Right lobe of liver (tissue), 6 donors: ENCODE measurements around the gene PCNA. TPM values are rescaled to one million over a fixed set of nuclear protein-coding genes. Genes with fewer than 3 reads are reported as not detected.
A peak's percentile ranks its signal among the peaks of the same experiment; 100 is the strongest.

Experiments used
- ATAC-seq, 4 donors: fragments of 200-7000 bp; cut with Tn5 transposase; one replicate each; pipeline ENCODE4 v1.9.1; 2020; ENCODE audit warnings: mild to moderate bottlenecking in 4 of 4, moderate library complexity in 4 of 4
- DNase-seq, 3 donors: peaks; one replicate each; pipeline ENCODE4 v3.0.0-alpha.2; 2020
- H3K27ac ChIP-seq, 3 donors: fragments of 200-600 bp; one replicate each; pipeline ENCODE4 v1.8.0; 2022
- H3K27me3 ChIP-seq, 2 donors: fragments of 200-600 bp; one replicate each; pipeline ENCODE4 v1.8.0; 2022
- H3K36me3 ChIP-seq, 4 donors: fragments of 200-600 bp; sonication (generic) in 1 of 4; one replicate each; pipeline versions ENCODE4 v1.5.1 to v1.8.0; 2017 to 2022; ENCODE audit warnings: control low read depth in 1 of 4
- H3K4me1 ChIP-seq, 4 donors: fragments of 200-600 bp; sonication (generic) in 1 of 4; one replicate each; pipeline versions ENCODE4 v1.5.1 to v1.8.0; 2017 to 2022; ENCODE audit warnings: control low read depth in 1 of 4
- H3K4me3 ChIP-seq, 3 donors: fragments of 200-600 bp; one replicate each; pipeline ENCODE4 v1.8.0; 2022
- H3K9me3 ChIP-seq, 4 donors: fragments of 200-600 bp; sonication (generic) in 1 of 4; one replicate each; pipeline versions ENCODE4 v1.5.1 to v1.8.0; 2017 to 2022; ENCODE audit warnings: control low read depth in 1 of 4
- CTCF ChIP-seq, 4 donors: fragments of 200-600 bp in 3 of 4; fragments of 450-650 bp in 1 of 4; IDR thresholded peaks; one replicate each; pipeline versions ENCODE4 v1.5.1 to v1.8.0; 2016 to 2022; ENCODE audit warnings: antibody characterized with exemption in 4 of 4, mild to moderate bottlenecking in 2 of 4
- POLR2A ChIP-seq: fragments of 450-650 bp; IDR thresholded peaks from one replicate; pipeline ENCODE4 v1.6.1; 2017; ENCODE audit warnings: antibody characterized with exemption, mild to moderate bottlenecking
- WGBS: methylation state at CpG from one replicate; pipeline ENCODE4 v1.1.6; 2018; ENCODE audit warnings: low coverage, low lambda C conversion rate; ENCODE audit not compliant: insufficient coverage; ENCODE audit errors: missing lambda C conversion rate; 5-methylcytosine and 5-hydroxymethylcytosine counted together
- intact Hi-C, 2 donors: fragments of 100-400 bp; cut with DNase I; formaldehyde crosslinking; loops; one replicate each; pipeline versions ENCODE4 v1.11.2 to v1.14.1; 2022
- long read RNA-seq: library from polyadenylated mRNA; unstranded; transcript quantifications from one replicate; pipeline ENCODE4 v2.0.0, GENCODE V29; 2019
- total RNA-seq, 6 experiments: library from RNA; depleted of rRNA in 2 of 6; stranded (reverse); fragments of >200 nt in 2 of 6; fragmentation: NEBNext Ultra II Directional in 3 of 6; extraction: Animal tissue kit (Norgen Biotek cat#: 25700) in 3 of 6; gene quantifications; one replicate each; pipeline versions ENCODE4 v1.1.0 to v1.2.4, GENCODE V29; 2016 to 2023
- donor health status: DM: no; HTN: yes; CAD: no.
- donor health status: DM: no; HTN: no; CAD: no.
- donor health status: DM: no; HTN: no; CAD: no.
- donor health status: DM: no; HTN: yes; CAD: no.
- donor health status: DM: no; HTN: yes; CAD: no.

PCNA gene
- total RNA-seq = 10 to 100 TPM; 14.8 to 56.1 (median 16.1) TPM
- long read RNA-seq, partial matches to known transcripts = 0 of 4 reads
- long read RNA-seq, other reads (novel, unspliced or antisense) = 0 of 4 reads

GRCh38 chr20:5119435-5120184, at the start of gene PCNA:
PCNA (minus strand) TSS chr20:5119958; CDS start chr20:5119798, 160 bp downstream.
- Histone ChIP-seq H3K27me3 (no peaks in the 10 kb centered on the region), H3K4me1 (peaks cover 0 to 10% (median 5%) of the 10 kb centered on the region in 4 donors), H3K4me3 (peak within 1 kb of the TSS; percentile 72 to 87 (median 81)), H3K27ac (peak within 1 kb of the TSS; percentile 48 to 79 (median 67)), H3K36me3 (peaks cover 0 to 28% (median 5%) of the 10 kb centered on the region in 4 donors), H3K9me3 (no peaks in the 10 kb centered on the region)
- intact Hi-C loops = no loop called here
- WGBS = 1% methylated on average over 14 of the region's 71 CpGs
- DNase-seq = peak; percentile 97 to 98 (median 98)
- peak; percentile 95 to 99 (median 97) for ATAC-seq
- TF ChIP-seq POLR2A (peak; percentile 93), CTCF (IDR thresholded peaks at IDR 0.05) (peak in 3 of 4 donors; percentile 21 to 44 (median 36))

GRCh38 chr20:5168651-5169396, 49.1 kb upstream of the PCNA start:
- Histone ChIP-seq H3K4me1 (peaks cover 0 to 45% (median 18%) of the 10 kb centered on the region in 4 donors), H3K36me3 (no peaks in the 10 kb centered on the region), H3K9me3 (no peaks in the 10 kb centered on the region), H3K27ac (peak overlapping the region in 1 of 3 donors; percentile 39), H3K4me3 (no peak overlapping the region), H3K27me3 (no peaks in the 10 kb centered on the region)
- peak in 1 of 4 donors; percentile 3 for ATAC-seq
- 20% methylated on average over 2 of the region's 3 CpGs for WGBS
- no peak for TF ChIP-seq CTCF (IDR thresholded peaks at IDR 0.05)
- TF ChIP-seq POLR2A = no peak
- DNase-seq = no peak
- intact Hi-C loops = no loop called here

- peaks cover 0 to 17% (median 0%) of the 10 kb centered on the region in 4 donors for H3K4me1 ChIP-seq
- H3K9me3 ChIP-seq = no peaks in the 10 kb centered on the region
- ATAC-seq = no peak
- no peak overlapping the region for H3K4me3 ChIP-seq
- intact Hi-C loops = no loop called here
- H3K36me3 ChIP-seq = no peaks in the 10 kb centered on the region
- WGBS = 79% methylated on average over 11 of the region's 13 CpGs
- no peaks in the 10 kb centered on the region for H3K27me3 ChIP-seq
- no peak overlapping the region for H3K27ac ChIP-seq
- TF ChIP-seq POLR2A = no peak
- TF ChIP-seq CTCF (IDR thresholded peaks at IDR 0.05) = no peak
- no peak for DNase-seq
These were observed 45.2 kb upstream of the PCNA start for GRCh38 chr20:5164645-5165625.

DNA sequence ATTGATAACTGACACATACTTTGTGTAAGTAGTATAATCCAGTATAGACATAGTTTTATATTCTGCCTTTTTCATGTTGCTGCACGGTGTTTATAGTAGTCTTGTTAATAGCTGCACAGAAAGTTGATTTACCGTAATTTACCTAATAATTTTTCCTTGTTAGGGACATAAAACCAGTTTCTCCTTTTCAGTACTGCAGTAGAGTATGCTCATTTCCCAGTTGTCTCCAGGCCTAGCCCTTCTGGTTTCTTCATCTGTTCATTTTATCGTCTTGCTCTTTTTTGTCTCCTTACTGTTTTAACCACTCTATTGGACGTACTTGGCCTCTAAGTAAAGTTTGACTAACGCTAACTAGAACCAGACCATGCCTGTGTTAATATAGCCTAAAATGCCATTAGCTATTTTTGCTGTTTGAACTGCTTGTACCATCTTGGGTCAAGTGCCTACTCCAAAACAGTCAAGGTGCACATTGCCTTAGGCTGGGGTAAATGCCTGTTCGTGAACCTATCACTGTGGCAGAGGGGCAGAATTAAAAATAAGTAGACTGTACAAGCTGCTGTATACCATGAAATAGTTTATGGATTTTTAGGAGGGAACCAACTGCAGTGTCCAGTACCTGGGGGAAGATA, 41.9 kb upstream of the PCNA start:
- WGBS = 82% methylated on average over 6 of the region's 6 CpGs
- intact Hi-C loops = no loop called here
- Histone ChIP-seq H3K4me1 (peaks cover 0 to 18% (median 3%) of the 10 kb centered on the region in 4 donors), H3K9me3 (no peaks in the 10 kb centered on the region), H3K27ac (no peak overlapping the region), H3K36me3 (no peaks in the 10 kb centered on the region), H3K27me3 (no peaks in the 10 kb centered on the region), H3K4me3 (no peak overlapping the region)
- DNase-seq = no peak
- TF ChIP-seq POLR2A = no peak
- ATAC-seq = no peak
